ENCODE measurements around the gene MYCBPAP.

The MYCBPAP gene

DNA sequence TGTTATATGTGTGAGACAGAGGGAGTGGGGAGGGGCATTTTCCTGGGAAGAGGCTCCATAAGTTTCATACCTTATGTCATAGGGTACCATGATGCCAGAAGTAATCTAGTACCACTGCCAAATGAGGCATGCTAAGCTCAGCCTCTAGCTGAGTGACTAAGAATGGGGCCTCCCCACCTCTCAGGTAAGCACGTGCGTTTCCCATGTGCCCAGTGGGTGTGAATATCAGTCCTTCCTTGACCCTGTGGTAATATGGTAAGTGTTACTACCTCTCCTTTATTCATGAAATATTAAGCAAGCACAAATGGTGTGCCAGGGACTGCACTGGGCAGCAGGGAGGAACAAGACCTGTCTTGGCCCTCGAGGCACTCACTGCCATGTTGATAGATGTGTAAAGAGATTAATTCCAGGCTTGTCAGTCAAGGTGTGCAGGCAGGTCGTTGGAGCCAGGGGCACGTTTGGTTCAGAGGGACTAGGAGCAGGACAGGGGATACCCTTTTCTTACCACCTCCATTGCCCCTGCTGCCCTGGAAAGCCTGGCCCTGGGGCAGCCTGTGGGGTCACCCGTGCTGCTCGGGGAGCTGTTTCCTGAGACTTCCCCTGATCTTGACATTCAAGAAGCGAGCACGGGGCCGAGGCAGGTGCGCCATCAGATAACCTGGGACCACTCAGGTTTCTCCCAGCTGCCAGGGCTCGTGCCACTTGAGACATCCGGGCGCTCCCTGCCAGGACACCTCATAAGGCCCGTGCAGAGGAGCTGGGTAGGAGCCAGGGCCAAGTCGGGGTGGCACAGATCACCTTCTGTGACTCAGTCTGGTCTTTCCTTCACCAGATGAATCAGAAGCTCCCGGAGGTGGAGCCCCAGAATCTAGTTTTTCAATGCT is 20.8 kb upstream of the MYCBPAP start:
- DNase-seq: no peak

GRCh38 chr17:50488880-50489279 is 19.4 kb upstream of the MYCBPAP start:
- no peak for DNase-seq

DNA sequence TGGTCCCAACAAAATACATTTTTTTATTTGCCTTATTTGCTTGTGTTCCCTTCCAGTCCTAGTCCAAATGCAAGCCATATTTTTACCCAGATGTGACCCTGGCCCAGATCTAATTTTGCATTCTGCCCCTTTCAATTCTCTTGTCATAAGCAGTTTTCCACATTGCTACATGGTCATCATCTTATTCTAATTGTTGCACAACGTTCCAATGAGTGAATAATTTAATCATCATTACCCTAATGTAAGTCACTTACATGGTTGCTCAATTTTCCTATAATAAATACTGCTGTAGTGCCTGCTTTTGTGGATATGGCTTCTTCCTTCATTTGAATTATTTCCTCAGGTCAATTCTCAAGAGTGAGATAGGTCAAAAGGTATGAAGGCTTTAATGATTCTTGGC is 16.7 kb upstream of the MYCBPAP start:
- no peak for DNase-seq

- DNase-seq: no peak
These were observed 16.0 kb upstream of the MYCBPAP start for GRCh38 chr17:50492214-50492613.

DNA sequence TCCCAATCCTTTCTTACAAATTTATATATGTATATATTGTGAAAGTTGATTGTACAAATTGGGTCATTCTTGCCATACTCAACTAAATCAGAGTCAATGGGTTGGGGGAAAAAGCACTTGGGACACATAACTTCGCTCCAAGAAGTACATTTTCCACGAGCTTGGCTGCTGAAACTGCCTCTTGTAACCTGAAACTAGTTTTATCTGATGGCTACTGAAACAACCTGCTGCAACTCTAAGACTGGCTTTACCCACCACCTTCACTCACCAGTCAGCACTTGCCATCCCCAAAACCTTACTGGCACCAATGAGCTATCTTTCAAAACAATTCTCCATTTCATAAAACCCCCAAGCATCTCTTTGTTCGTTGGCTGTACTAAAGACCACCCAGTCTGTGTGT is 14.5 kb upstream of the MYCBPAP start:
- no peak for DNase-seq

GRCh38 chr17:50495217-50495823 is 12.9 kb upstream of the MYCBPAP start:
- DNase-seq: no peak

DNA sequence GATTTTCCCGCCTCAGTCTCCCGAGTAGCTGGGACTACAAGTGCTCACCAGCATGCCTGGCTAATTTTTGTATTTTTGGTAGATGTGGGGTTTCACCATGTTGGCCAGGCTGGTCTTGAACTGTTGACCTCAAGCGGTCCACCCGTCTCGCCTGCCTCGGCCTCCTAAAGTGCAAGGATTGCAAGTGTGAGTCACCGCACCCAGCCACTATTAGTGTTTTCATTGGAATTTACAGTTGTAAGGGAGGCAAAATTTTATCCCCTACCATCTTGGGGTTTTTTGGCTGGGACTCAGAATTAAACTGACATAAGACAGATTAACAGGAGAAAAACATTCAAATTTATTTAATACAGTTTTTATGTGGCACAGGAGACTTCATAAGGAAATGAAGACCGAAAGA is 12.3 kb upstream of the MYCBPAP start:
- DNase-seq: no peak

DNA sequence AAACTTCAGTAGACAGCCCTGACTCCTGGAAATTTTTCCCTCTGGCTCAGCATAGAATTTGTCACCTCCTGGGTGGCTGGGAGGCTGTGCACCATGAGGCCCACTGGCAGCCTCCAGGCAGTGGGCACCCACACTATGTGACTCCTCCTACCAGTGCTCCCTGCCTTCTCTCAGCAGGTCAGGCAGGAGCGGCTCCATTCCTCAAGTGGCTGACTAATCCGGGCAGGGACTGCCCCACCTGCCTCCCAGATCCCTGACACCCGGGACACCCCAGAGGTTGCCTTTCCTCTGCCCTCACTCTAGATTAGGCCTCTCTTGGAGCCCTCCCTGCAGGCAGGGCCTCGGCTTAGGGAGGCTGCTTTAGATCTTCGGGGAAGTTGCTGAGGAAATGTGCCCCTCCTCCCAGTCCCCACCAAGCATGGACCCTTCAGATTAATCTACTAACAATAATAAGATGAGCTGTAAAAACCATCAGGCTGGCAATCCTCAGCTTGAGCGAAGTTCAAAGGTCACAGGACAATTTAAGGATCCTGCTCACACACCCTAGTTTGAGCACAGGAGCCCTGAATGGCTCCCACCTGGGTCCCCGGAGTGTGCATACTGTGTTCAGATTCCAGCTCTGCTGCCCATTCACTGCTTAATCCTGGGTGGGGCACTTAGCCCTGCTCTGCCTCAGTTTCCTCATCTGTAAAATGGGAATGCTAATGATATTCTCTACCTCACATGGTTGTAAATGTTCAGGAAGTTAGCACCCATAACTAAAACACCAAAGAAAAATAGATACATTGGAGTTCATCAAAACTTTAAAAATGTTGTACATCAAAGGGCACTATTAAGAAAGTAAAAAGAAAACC is 10.0 kb upstream of the MYCBPAP start:
- no peak for DNase-seq

GRCh38 chr17:50499270-50499669 is 9.0 kb upstream of the MYCBPAP start:
- no peak for DNase-seq

- DNase-seq: no peak
These were observed 8.5 kb upstream of the MYCBPAP start for GRCh38 chr17:50499721-50500120.

DNA sequence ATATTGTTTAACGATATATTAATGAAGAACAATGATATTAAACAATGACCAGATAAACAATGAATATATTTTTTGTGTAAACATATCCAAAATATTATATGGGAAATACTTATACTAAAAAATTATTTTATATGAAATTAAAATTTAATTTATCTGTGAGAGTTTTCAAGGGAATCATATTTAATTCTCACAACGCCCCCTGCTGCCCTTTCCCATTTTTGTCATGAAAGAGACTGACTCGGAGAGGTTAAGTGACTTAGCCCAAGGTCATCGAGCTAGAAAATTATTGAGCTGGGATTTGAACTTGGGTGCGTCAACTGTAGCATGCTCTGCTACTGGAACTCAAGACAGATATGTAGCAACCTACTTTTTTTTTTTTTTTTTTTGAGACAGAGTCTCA is 7.2 kb upstream of the MYCBPAP start:
- no peak for DNase-seq

DNA sequence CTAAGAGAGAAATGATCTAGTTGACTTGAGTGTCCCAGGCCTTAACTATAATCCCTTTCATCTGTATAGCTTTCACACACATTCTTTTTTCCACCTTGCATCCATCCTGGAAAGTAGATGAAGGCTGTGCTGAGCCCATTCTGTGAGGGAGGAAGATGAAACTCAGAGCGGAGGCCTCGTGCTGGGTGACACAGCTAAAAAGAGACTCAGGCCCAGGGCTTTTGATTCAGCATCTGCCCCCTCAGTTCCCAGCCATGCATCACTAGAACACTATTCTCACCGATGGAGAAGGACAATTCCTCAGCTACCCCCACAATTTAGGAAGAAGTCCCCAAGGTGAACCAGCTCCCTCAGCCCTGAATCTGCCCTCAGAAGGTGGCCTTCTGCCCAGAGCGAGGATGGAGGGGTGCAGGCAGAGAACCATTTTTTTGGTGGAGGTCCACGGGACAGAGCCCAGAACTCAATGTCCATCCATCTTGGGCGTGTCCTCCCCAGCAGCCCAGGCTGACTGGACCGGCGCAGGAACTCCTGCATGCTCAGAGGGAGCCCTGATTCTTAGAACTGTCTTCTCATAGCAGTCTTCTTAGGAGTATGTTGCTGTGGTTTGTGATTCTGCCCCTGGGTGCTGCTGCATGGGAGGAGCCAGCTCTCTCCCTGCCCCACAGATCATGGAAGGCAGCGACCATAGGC is 5.8 kb upstream of the MYCBPAP start:
- no peak for DNase-seq

DNA sequence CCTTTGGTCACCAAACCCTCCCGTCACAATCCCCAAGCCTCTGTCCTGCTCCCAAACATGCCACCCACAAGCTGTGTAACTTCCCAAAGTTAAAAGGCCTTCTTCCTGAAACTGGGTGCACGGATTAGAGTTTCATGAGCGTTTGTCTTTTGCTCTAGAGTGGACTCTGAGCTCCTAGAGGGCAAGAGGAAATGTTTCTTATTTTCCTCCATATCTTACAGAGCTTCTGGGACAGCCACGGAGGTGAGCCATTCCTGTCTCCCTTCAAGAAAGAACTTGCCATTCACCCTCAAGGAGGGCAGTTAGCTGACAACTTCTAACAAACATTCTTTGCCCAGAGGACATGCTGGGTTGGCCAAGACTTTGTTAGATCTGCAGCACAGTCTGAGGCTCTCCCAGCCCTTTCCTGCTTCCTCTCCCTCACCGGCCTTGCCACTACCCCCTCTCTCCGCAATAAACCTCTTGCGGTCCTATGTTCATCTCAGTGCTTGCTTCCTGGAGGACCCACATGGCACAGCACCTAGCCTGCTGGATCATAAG is 2.6 kb upstream of the MYCBPAP start:
- no peak for DNase-seq

- no peak for DNase-seq
These were observed 1.9 kb upstream of the MYCBPAP start for GRCh38 chr17:50506298-50506697.

GRCh38 chr17:50508573-50509460 is 578 bp downstream of the MYCBPAP start:
- no peak for DNase-seq

DNA sequence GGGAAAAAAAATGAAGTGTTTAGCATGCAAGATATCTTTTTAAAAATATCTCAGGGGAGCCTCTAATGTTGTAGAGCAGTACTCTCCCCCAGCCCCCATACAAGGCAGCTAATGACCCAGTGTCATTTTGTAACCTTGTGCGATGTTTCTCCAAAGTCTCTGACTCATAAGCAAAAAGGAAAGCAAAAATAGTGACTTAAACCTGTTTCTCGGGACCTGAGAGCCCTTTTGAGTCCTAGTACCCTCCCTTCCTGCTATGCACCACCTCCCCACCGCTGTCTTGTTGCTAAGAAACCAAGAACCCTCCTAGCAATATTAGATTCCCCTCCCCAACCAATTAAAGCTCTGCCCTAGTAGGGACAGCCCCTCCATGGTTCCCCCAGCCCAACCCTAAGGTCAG is 2.8 kb downstream of the MYCBPAP start:
- no peak for DNase-seq

DNA sequence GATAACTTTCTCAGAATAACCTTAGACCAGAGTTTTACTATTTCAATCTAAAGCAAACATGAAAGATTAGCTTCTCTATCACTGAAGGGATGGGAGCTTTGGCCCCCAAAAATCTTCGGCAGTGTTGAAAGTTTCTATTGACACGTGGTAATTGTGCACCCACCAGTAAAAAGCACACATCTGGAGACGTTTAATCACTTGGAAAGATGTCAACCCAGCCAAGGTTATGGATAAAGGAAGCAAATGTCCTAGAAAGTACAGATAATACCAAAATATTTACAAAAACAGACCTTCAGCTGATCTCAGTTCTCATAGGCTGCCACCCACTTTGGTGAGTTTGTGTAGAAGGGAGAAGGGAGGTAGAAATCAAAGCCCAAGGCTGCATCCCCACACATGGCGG is 5.3 kb downstream of the MYCBPAP start:
- DNase-seq: no peak

- DNase-seq: no peak
These were observed 6.1 kb downstream of the MYCBPAP start for GRCh38 chr17:50514388-50514787.

DNA sequence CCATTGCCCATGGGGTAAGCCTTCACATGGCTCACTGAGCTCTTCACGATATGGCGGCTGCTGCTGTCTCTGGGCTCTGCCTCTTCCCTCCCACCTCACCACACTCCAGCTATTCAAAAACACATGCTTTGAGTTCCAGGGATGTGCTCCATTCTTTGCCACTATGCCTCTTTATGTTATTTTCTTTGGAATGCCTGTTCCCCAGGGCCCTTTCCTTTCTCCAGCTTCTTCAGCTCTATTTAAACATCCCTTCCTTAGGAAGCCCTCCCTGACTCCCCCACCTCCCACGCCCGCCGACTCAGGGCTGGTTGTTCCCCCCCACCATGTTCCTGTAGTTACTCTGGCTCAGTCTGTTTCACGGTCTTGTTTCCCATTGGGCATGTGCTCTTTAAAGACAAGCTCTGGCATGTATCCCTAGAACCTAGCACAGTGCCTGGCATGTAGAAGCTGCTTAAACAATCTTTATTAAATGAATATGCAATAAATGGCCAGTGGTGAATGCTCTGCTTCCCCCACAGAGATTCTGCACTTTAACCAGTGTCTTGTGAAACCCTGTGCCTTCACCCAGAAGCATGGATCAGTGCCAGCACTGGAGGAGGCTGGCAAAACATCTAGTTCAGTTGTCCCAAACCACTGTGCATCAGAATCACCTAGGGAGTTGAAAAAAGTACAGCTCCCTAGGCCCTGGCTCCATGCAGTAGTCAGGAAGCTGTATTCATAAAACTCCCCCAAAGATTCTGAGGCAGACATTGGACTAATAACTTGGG is 6.9 kb downstream of the MYCBPAP start:
- DNase-seq: no peak

DNA sequence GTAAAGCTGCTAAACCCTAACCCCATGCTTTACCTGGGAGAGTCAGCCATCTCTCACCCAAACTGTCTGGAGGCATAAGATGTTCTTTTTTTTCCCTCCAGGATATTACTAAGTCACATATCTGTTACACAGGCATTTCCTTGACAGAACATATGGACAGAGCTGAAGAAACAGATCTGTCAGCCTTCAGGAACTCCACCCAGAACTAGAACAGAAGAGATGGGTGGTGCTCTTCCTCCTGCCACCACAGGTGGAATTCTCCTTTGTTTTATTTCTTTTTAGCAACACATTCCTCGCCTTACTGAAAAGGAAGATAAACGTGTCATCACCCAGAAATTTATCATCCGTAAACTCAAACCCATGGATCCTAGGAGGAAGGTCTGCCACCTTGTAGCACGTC is 8.8 kb downstream of the MYCBPAP start:
- DNase-seq: no peak
